GM19438 (cell line): ENCODE results near the gene PPT2.

Experiments
- ATAC-seq: cut with Tn5 transposase; IDR thresholded peaks from one replicate; pipeline ENCODE4 v1.9.1; 2021; ENCODE audit warnings: low read depth; ENCODE audit not compliant: unreplicated experiment

PPT2 gene

GRCh38 chr6:32151181-32151862 is 2.6 kb upstream of the PPT2 start:
- no peak for ATAC-seq

- ATAC-seq: no peak
Measured at GRCh38 chr6:32151863-32152768, 1.8 kb upstream of the PPT2 start, which contains the start of gene PRRT1. PRRT1 (minus strand) TSS chr6:32151939; CDS start chr6:32151827, 112 bp downstream.

- no peak for ATAC-seq
Measured at GRCh38 chr6:32152769-32153563, 975 bp upstream of the PPT2 start.

DNA sequence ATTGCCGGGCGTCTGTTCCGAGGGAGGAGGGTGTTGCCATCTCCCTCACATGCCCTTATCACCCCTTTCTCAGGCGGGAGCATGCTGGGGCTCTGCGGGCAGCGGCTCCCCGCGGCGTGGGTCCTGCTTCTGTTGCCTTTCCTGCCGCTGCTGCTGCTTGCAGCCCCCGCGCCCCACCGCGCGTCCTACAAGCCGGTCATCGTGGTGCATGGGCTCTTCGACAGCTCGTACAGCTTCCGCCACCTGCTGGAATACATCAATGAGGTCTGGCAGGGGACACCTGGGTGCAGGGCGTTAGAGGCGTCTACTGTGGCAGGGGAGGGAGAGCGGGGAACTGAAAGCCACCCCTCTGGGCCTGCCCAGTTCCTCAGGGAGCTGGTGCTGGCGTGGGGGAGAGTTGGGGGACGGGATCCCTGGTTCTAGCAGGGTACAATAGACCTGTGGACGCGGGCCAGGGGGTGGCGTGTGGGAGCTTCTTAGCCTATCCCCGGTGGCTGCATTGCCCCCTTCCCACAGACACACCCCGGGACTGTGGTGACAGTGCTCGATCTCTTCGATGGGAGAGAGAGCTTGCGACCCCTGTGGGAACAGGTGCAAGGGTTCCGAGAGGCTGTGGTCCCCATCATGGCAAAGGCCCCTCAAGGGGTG is 697 bp downstream of the PPT2 start:
- ATAC-seq: no peak

GRCh38 chr6:32156891-32157290 is 3.0 kb downstream of the PPT2 start:
- no peak for ATAC-seq

GRCh38 chr6:32158052-32158451 is 4.1 kb downstream of the PPT2 start:
- no peak for ATAC-seq

GRCh38 chr6:32163559-32164258 is 9.8 kb downstream of the PPT2 start:
- ATAC-seq: no peak

GRCh38 chr6:32164295-32164694 is 10.4 kb downstream of the PPT2 start, which contains the start of gene EGFL8:
EGFL8 (plus strand) TSS chr6:32164595; CDS start chr6:32166166, 1,571 bp downstream.
- ATAC-seq: no peak

GRCh38 chr6:32166411-32167061 is 12.6 kb downstream of the PPT2 start:
- ATAC-seq: no peak

DNA sequence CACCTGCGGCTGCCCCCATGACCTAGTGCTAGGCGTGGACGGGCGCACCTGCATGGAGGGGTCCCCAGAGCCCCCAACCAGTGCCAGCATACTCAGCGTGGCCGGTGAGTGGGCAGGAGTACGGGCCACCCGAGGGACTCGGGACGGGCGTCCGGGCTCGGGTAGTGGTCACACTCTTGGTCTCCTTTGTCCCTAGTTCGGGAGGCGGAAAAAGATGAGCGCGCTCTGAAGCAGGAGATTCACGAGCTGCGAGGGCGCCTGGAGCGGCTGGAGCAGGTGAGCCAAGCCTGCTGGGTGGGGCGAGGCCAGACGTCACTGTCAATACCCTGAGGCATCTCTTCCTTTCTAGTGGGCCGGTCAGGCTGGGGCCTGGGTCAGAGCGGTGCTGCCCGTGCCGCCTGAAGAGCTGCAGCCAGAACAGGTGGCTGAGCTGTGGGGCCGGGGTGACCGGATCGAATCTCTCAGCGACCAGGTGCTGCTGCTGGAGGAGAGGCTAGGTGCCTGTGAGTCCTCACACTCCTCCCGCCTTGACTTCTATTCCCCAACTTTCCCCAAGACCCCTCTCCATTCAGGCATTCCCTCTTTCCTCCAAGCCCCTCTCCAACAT is 13.3 kb downstream of the PPT2 start:
- ATAC-seq: no peak

GRCh38 chr6:32167761-32168262 is 13.9 kb downstream of the PPT2 start:
- no peak for ATAC-seq

GRCh38 chr6:32168350-32168749 is 14.4 kb downstream of the PPT2 start:
- no peak for ATAC-seq

DNA sequence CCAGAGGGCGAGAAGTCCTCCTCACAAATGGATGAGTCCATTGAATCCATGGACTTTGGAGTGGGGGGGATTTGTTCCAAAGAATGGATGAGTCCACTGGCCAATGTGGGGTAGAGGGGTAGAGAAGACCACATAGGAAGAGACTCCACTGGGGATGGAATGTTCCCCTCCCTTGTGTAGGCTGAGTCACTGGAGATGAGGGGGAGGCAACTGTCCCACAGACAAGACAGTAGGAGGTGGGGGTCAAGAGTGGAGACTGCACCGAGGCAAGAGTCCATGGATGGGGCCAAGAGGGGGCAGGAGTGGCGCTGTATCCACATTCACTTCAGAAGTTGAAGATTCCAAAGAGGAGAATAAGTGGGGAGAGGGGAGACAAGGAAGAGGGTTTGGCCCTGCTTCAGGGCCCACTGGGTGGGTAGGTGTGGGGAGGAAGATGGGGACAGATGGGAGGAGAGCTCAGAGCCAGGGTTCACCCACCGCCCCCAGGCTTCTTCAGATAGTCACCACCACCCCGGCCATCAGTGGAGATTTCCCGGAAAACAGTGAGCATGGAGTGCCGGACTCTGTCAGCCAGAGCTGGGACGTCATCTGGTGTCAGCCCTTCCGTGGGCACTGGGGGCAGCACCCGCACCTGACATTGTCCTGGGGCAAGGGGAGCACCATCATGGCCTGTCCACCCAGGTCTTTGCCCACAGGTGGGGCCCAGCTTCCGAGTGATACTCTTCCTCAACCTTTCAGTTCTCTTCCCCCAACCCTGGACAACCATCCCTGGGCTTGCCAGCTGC is 15.1 kb downstream of the PPT2 start:
- ATAC-seq: no peak

GRCh38 chr6:32170294-32170693 is 16.4 kb downstream of the PPT2 start:
- no peak for ATAC-seq

GRCh38 chr6:32171234-32171633 is 17.3 kb downstream of the PPT2 start:
- no peak for ATAC-seq

DNA sequence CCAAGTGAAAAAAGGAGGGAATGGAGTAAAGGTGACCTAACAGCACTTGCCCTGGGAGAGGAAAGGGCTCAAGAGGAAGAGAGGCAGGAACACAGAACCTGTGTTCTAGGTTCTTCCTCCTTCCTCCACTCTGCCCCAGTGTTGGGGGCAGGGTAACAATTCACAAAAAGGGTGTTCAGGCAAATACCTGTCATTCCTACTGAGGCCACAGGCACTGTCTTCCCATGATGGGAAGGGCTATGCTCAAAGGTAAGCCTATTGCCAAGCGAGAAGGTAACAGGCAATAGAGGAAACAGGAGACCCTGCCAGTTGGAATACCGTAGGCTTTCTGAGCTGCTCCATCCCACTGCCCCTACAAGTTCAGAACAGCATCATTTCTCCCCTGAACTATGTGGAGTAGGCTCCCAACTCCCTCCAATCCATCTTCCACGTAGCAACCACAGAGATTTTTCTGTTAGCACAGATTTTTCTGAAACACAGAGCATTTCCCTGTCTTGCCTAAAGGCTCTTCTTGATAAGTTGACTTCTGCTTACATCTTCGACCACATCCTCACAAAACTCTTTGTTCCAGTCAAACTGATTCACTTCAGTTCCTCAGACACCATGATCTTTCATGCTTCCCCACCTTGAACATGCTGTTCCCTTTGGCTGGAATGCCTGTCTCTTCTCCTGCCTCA is 19.2 kb downstream of the PPT2 start:
- ATAC-seq: no peak

DNA sequence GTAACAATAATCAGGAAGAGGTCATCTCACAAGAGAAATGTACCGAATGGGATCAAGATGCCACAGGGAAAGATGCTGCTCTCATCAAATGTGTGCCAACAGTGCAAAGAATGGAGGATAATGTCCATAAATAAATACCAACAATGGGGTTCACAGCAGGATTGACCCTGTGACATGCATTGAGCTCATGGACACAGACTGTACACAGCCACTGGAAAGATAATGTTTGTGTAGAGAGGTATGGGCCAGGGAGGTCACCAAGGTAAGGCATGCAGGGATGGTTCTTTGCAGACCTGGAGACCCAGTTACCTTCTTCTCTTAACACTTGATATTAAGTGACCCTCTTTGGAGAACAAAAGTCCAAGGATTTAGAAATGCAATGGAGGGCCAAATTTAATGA is 20.5 kb downstream of the PPT2 start:
- no peak for ATAC-seq
